Skeletal muscle tissue (tissue), 1 donor: ENCODE measurements around the gene PRSS16. TPM values are rescaled to one million over a fixed set of nuclear protein-coding genes. Genes with fewer than 3 reads are reported as not detected.

Source experiments
- total RNA-seq: library from RNA; depleted of rRNA; stranded (reverse); fragments of >200 nt; gene quantifications from one replicate; pipeline ENCODE4 v1.2.3, GENCODE V29; 2014

PRSS16 gene
- total RNA-seq, 1 donor from 2014 or later, result 1.6 TPM

Other genes starting within 250 kb of the PRSS16 start
- not detected for gene POM121L2, start 64.6 kb downstream of the PRSS16 start, total RNA-seq
- gene ZNF391, start 141.1 kb downstream of the PRSS16 start, total RNA-seq, result 2.1 TPM
- 11.5 TPM for gene ZNF184, start 225.4 kb downstream of the PRSS16 start, total RNA-seq